GM19395 (cell line): ENCODE data around the gene SLC39A7.

ENCODE experiments used
- ATAC-seq: cut with Tn5 transposase; IDR thresholded peaks from one replicate; pipeline ENCODE4 v1.9.1; 2021; ENCODE audit warnings: mild to moderate bottlenecking, moderate library complexity; ENCODE audit not compliant: unreplicated experiment

The SLC39A7 gene, protein sequence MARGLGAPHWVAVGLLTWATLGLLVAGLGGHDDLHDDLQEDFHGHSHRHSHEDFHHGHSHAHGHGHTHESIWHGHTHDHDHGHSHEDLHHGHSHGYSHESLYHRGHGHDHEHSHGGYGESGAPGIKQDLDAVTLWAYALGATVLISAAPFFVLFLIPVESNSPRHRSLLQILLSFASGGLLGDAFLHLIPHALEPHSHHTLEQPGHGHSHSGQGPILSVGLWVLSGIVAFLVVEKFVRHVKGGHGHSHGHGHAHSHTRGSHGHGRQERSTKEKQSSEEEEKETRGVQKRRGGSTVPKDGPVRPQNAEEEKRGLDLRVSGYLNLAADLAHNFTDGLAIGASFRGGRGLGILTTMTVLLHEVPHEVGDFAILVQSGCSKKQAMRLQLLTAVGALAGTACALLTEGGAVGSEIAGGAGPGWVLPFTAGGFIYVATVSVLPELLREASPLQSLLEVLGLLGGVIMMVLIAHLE

DNA sequence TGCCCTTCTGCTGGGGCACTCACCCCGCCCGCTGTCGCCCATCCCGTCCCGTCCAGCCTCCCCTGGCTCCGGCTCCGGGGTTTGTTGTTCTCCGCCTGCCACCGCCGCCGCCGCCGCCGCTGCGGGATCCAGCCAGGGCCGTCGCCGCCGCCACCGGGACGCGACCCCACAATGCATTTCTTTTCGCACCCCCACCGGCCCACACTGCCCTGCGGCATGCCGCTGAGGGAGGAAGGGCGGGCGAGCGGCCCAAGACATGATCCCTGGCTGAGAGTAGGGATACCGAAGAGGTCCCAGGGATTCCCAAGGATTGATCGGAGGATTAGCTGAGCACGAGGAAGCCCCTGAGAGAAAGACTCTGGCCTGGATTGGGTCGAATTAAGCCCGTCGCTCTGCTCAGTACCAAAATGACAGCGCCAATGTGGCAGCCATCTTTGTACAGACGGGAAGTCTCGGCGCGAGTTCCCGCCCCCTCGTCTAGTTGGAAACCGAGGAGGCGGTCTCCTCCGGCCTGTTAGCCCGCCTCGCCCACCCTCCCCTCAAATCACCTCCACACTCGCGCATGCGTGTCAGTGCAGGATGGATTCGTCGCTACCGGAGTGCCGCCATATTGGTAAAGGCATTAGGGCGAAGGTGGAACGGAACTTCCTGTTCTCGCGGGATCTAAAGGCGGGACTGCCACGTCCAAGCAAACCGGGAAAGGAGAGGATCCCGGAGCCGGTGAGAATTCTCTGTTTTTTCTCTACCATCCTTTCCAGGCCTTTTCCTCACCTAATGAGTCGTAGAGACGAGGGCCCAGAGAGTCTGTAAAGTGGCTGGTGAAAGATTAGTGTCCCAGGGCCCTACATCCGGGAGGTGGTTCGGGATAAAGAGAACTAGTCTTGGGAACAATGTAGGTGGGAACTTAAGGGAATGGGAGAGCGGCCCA is at the start of gene SLC39A7, which contains the start of gene RXRB:
SLC39A7 (plus strand) TSS at position 649 of the 928 bp plus-strand sequence. CDS start 379 bp downstream, outside the sequence.
RXRB (minus strand) TSS at position 447 of the 928 bp plus-strand sequence; CDS start at position 258, 189 bp downstream.
- ATAC-seq: peak; percentile 61

DNA sequence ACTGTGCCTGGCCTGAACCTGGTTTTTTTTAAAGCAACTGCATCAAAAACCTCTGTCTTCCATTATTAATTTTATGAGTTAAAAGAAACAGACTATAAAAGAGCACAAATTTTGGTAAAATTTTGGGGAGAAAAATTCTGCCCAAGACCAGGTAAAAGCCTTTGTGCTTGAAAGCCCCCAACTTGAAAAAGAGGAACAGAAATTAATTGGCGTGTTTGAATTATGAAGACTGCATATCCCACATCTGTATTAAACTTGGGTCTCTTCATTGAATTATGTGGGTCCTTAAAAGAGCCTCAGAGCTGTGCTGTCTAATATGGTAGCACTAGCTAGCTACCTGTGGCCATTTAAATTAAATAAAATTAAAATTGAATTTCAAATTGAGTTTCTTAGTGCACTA is 49.6 kb upstream of the SLC39A7 start:
- no peak for ATAC-seq

DNA sequence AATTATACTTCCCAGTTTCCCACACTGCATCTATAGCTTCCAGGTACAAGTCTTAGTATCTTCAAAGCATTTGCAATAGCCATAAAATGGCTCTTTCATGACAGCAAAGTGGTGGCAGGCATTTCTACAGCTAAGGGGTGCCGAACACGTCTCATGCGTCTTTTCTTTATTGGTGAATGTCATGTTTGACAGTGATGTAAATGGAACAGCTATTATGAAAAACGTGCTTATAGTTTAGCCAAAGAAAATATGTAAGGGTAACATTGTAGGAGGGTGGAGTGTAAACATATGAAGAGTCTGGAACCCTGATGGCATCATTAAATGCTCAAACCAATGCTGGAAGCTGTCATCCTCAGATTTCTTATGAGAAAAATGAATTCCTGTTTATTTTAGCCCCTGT is 46.3 kb upstream of the SLC39A7 start:
- no peak for ATAC-seq

DNA sequence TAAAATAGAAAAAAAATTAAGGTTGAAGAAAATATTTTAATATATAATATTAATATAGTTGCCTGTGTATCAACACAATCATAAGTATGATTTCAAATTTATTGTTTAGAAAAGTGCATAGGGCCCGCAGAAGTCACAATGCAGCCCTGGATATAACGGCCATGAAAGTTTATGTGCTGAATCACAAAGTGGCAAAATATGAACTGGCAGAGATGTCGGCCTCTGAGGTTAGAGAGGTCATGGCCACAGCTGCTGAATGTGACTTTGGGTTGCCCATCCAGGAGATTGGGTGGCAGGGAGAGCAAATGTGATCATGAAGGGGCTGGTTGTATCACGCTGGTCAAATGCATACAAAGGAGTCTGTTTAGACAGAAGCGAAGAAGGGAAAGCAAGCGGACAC is 44.1 kb upstream of the SLC39A7 start:
- ATAC-seq: no peak

DNA sequence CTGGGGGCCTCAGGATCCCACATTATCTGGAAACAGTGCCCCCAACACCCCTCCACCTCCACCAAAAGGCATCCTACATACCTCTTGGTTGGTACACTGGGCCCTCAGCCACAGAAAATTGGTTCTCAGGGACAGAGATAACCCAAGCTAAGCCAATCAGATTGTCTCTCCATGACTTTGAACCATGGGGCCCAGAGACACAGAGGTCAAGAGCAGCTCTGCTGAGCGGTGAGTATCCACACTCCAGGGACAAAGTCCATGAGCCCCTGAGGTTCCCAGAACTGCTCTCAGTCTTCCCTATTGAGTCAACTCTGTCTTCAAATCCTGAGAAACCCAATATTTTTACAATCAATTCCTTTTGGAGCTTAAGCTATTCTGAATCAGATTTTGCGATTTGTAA is 43.7 kb upstream of the SLC39A7 start:
- no peak for ATAC-seq

DNA sequence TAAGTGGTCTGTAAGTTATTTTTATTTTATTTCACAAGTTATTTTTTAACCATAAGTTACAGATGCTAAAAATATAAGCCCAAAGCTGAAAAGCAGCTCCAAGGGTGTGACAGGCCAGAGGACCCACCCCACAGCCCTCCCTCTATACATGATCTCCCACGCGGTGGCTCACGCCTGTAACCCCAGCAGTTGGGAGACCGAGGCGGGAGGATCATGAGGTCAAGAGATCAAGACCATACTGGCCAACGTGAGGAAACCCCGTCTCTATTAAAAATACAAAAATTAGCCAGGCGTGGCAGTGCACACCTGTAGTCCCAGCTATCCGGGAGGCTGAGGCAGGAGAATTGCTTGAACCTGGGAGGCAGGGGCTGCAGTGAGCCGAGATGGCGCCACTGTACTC is 40.6 kb upstream of the SLC39A7 start:
- no peak for ATAC-seq

DNA sequence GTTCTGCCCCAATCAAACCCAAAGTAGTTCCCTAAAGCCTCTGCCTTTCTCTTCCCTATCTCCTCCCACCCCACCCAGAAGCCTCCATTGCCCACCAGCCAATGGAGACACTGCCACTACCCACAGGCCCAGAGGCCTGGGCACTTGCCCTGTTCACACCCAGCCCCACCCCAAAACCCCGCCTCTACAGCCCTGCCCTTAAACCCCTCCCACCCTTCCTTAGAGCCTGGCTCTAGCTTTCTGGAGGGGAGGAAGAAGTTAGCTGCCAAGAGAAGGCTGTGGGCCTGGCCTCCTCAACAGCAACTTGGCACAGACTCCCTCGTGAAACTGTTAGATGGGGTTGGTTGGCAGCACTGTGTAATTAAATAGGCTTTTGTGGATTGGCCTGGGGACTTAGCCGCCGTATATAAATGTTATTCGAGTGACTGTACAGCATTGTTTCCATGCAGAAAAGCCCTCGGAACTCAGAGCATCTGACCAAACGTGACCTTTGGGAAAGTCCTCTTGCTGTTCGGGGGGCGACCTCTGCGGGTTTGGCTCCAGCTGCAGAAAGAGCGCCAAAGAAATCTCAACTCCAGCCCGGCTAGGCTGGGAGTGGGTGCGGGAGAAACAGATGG is 39.8 kb upstream of the SLC39A7 start:
- ATAC-seq: no peak

DNA sequence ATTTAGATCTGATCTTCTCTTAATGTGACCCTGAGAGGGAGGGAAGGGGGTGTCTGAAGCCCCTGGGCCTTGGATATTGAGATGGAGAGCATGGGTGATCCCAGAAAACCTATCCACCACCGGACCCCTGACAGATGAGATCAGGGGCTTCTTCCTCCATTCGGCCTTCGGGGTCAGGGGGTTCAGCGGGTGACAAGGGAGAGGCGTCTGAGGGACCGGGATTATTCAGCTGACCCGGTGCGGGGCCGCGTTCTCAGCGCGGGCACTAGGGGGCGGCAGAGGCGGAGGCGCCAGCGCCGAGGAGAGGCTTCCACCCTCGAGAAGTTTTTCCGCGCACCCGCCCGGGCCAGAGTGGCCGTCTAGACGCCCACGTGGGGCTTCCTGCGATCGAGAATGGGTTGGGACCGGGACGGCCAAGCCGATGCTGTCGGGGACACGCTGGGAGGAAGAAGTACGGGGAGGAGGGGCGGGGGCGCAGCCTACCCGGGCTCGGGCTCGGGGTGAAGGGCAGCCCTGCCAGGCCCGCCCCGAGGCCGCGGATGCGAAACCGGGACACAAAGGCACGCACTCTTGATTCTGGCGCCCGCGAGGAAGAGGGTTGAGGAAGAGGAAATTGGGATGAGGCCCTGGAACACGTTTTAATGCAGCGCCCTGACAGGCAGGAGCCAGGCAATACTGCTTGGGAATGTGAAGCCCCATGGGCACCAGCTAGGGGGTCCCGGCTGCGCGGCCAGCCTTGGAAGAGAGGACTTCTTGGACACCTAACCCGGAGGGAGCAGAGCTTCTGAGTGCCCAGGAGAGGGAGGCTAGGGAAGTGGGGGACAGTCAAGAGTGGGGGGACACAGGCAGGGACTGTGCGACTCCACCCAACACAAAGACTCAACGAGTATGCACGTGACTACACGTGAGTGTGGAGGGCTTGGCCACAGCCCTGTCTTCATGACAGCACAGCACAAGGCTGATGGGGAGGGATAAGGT is 39.0 kb upstream of the SLC39A7 start:
- no peak for ATAC-seq

DNA sequence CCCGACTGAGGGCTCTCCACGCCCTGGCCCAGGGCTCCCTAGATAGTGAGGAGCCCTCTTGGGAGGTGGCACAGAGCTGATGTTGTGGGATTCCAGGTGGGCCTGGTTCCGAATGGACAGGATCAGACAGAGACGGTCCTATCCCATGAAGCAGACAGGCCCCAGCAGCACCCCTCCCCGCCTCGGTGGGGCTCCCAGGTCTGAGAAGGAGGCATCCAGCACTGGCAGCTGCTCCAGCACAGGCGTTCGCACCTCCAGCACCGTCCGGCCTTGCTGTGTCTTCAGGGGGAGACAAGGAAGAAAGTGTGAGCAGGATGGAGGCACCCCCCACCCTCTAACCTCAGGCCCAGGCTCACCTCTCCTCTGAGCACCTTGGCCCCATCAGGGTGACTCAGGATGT is 37.1 kb upstream of the SLC39A7 start:
- no peak for ATAC-seq

DNA sequence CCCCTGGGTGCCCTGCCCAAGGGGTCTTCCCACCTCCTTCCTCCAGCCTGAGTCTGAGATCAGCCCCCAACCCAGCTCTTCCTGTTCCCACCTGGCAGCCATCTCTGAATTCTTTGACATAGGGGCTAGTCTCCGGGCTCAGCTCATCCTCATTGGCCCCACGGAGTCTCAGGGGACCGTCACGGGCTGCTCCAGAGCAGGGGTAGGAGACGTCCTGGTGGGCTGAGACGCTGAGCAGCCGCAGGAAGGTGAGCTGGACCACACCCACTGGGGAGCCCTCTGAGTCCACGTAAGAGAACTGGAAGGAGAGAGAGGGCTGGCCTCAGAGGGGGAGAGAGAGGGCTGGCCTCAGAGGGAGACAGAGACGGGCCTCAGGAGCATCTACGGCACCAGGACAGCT is 36.5 kb upstream of the SLC39A7 start:
- ATAC-seq: no peak

DNA sequence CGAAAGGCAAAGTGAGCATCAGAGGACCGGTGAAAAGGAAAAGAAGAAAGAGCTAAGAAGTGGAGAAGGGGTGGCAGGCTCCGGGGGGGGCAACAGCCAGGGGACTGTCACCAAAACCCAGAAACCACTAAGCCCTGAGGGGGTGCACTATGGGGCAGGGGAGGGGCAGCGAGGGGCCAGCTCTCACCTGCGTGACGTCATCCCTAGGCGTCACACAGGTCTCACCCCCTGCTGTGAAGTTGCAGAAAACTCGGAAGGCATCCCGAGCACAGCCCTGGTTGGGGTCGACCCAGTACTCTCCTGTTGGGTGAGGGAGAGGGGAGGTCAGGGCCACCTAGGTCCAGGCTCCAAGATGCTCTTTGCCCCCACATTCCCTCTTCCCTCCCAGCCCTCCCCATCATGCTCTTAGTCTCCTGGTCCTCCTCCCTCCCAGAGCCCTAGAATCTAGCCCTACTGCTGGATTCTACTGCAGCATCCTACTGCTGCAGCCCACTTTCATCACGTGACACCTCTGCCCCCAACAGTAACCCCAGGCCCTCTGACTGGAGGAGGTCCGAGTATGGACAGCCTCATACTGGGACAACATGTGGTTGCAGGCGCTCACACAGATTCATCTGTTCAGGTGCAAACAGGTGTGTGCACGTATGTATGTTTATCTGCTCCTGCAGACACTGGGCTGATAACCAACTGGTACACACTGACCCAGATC is 35.8 kb upstream of the SLC39A7 start:
- no peak for ATAC-seq

DNA sequence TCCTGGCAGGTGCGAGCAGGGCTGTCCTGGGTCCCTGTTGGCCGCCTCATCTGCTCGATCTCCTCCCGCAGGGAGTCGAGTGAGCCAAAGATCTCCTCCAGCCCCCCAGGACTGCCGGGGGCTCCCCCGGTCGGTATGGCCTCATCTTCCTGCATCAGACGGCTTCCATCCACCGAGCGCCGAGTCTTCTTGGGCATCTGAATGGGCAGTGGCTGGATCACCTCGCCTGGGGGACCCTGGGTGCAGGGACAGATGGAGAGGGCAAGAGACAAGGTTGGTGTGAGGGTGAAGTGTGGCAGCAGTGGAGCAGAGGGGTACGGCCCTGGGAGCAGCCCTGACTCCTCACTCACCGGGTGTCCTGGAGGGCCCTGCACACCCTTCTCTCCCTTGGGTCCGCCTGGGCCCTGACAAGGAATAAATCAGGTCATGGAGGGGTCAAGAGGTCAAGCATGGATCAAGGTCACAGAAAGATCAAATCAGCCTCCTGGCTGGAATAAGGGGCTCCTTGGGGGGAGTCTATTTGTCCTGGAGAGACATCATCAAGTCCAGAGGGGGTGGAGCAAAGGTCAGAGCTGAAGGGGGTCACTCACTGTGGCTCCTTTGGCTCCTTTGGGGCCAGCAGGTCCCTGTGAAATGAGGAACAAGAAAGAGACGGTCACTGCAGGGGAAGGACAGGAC is 34.9 kb upstream of the SLC39A7 start:
- ATAC-seq: no peak

DNA sequence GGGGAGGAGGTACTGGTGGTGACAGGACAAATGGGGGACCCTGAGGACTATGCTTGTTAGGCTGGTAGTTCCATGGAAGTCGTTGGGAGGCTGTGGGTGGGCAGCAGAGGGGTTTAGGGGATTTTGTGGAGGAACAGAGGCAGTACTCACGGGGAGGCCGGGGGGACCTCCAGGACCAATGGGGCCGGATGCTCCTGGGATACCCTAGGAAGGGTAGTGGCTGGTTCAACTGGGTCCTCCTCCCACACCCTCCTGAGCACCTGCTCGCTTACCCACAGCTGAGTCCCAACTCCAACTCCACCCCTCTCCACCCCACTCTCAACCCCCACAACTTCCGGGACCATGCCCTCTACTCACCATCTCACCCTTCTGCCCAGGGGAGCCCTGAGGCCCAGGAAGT is 34.3 kb upstream of the SLC39A7 start:
- no peak for ATAC-seq

DNA sequence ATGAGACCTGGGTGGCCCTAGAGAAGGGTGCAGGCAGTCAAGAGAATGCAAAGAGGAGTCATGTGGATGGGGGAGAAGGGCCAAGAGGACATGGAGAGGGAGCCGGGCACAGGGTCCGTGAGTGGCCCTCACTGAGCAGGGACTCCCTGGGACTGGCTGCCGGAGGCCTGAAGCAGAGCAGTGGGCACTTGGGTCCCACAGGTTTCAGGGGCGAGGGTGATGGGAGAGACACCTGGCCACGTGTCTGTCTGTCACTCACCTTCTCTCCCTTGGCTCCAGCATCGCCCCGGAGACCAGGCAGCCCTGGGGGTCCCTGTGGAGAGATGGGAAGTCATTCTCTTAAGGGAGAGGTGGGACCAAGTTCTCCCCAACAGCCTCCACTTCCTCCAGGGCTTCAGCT is 33.9 kb upstream of the SLC39A7 start:
- ATAC-seq: no peak

DNA sequence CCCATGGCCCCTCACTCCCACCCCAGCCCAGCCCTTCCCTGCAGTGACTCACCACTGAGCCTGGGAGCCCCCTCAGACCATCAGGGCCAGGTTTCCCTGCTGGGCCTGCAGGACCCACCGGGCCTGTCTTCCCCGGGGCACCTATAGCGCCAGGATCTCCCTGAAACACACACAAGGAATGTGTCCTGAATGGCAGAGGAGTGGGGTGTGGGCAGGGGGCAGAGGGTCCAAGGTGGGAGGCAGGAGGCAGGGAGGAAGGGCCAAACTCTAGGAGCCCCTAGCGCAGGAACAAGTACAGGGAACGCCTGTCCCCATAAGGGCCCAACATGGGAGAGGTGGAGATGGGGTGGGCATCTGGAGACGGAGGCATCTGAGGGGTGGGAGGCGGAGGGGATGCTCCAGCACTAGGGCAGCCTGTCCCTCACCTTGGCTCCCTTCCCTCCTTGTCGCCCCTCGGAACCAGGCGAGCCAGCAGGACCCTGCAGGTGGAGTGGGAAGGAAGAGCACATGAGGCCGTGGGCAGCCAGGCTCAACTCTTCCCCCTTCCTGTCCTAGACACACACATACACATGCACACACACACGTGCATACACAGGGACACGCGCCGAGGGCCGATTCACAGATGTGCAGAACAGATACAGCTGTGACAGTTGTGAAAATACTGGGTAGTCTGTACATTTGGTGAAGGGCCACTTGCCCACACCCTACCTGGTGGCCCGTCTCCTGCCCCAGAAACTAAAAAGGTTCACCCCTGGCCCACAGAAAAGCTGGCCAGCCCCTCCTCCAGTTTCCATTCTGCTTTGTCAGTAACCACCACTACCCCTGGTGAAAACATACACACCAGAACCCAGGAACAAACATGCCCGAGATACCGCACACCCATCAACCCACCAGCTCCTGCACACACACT is 33.0 kb upstream of the SLC39A7 start:
- ATAC-seq: no peak

DNA sequence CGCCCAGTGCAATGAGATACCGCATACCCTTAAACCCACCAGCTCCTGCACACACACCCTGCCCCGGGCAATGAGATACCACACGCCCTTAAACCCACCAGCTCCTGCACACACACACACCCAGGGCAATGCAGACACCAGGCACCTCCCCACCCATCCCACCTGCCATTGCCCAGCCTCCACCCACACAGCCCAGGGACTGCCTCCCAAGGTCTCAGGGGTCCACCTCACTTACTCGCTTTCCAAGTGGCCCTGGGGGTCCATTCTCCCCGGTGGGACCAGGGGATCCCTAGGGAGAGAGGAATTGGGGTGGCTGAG is 32.4 kb upstream of the SLC39A7 start:
- no peak for ATAC-seq

DNA sequence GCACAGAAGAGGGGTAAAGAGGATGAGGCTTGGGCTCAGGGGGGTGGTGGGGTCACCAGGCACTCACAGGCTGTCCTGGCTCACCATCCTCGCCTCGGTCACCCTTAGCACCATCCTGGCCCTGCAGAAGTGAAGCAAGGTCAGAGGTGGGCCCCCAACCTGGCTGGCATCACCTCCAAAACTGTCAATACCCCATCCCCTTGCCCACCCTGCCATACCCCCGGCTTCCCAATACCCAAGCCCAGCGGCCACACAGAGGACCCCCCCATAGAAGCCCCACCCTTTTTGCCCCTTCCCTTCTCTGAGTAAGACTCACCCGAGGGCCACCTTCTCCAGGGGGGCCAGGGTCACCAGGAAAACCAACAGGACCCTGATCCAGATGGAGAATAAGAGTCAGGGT is 32.0 kb upstream of the SLC39A7 start:
- ATAC-seq: no peak
